ENCODE data around the gene PAPLN. TPM values are rescaled to one million over a fixed set of nuclear protein-coding genes. Genes with fewer than 3 reads are reported as not detected.

The PAPLN gene
- total RNA-seq, 2 donors from 2014 or later: not detected

- H3K9me3 ChIP-seq (ENCODE audit: control insufficient read depth, low read length, poor library complexity, severe bottlenecking): no peaks in the 10 kb centered on the region
- H3K4me3 Mint-ChIP-seq: no peak overlapping the region
- peaks cover 11% of the 10 kb centered on the region for H3K27me3 Mint-ChIP-seq
- H3K36me3 Mint-ChIP-seq (ENCODE audit: low read depth): no peaks in the 10 kb centered on the region
- H3K27ac Mint-ChIP-seq: no peak overlapping the region
- ATAC-seq: no peak
- H3K4me1 Mint-ChIP-seq: no peaks in the 10 kb centered on the region
- DNase-seq: no peak
These were observed 25.3 kb downstream of the PAPLN start for GRCh38 chr14:73262427-73263183.

- ATAC-seq (no peak), DNase-seq (no peak)
- Mint-ChIP-seq H3K27ac (no peak overlapping the region), H3K36me3 (ENCODE audit: low read depth) (no peaks in the 10 kb centered on the region), H3K4me1 (no peaks in the 10 kb centered on the region), H3K27me3 (peaks cover 11% of the 10 kb centered on the region), H3K4me3 (no peak overlapping the region)
- no peaks in the 10 kb centered on the region for H3K9me3 ChIP-seq (ENCODE audit: control insufficient read depth, low read length, poor library complexity, severe bottlenecking)
These were observed 26.3 kb downstream of the PAPLN start for GRCh38 chr14:73263606-73264005.

DNA sequence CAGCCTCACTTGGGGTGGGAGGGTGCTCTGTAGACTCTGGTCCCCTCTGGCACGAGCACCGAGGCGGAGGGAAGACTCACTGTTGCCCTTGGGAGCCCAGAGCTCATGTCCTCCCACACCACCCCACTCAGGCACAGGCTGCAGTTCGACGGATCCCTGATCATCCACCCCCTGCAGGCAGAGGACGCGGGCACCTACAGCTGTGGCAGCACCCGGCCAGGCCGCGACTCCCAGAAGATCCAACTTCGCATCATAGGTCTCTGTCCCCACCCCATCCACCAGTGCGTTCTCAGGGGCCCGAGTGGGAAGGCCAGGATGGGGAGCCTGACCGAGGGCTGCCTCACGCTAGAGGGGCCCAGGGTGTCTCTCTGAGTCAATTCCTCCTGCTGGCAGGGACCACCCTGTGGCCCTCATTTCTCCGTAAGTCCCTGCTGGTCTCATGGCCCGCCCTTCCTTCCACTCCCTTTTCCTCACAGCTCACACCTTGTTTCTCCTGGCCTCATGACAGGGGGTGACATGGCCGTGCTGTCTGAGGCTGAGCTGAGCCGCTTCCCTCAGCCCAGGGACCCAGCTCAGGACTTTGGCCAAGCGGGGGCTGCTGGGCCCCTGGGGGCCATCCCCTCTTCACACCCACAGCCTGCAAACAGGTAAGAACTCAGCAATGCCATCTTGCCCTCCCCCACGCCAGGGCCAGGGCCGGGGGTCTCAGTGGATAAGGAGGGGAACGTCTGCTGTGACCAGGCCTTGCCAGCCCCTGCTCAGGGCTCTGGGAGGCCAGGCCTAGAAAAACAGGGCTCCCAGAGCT lies 27.0 kb downstream of the PAPLN start:
- DNase-seq: no peak
- H3K36me3 Mint-ChIP-seq (ENCODE audit: low read depth): no peaks in the 10 kb centered on the region
- ATAC-seq: no peak
- H3K9me3 ChIP-seq (ENCODE audit: control insufficient read depth, low read length, poor library complexity, severe bottlenecking): no peaks in the 10 kb centered on the region
- H3K4me3 Mint-ChIP-seq: no peak overlapping the region
- no peaks in the 10 kb centered on the region for H3K4me1 Mint-ChIP-seq
- H3K27ac Mint-ChIP-seq: no peak overlapping the region
- peaks cover 11% of the 10 kb centered on the region for H3K27me3 Mint-ChIP-seq

GRCh38 chr14:73264885-73265720 lies 27.8 kb downstream of the PAPLN start:
- Mint-ChIP-seq H3K36me3 (ENCODE audit: low read depth) (no peaks in the 10 kb centered on the region), H3K4me1 (no peaks in the 10 kb centered on the region), H3K4me3 (no peak overlapping the region), H3K27ac (no peak overlapping the region), H3K27me3 (peaks cover 11% of the 10 kb centered on the region)
- no peaks in the 10 kb centered on the region for H3K9me3 ChIP-seq (ENCODE audit: control insufficient read depth, low read length, poor library complexity, severe bottlenecking)
- no peak for ATAC-seq
- DNase-seq: no peak

GRCh38 chr14:73265721-73266046 lies 28.4 kb downstream of the PAPLN start:
- peaks cover 6% of the 10 kb centered on the region for H3K4me1 Mint-ChIP-seq
- no peak for DNase-seq
- peaks cover 2% of the 10 kb centered on the region for H3K36me3 Mint-ChIP-seq (ENCODE audit: low read depth)
- H3K27ac Mint-ChIP-seq: no peak overlapping the region
- no peak for ATAC-seq
- H3K9me3 ChIP-seq (ENCODE audit: control insufficient read depth, low read length, poor library complexity, severe bottlenecking): no peaks in the 10 kb centered on the region
- H3K4me3 Mint-ChIP-seq: no peak overlapping the region
- H3K27me3 Mint-ChIP-seq: peaks cover 16% of the 10 kb centered on the region

- no peaks in the 10 kb centered on the region for H3K9me3 ChIP-seq (ENCODE audit: control insufficient read depth, low read length, poor library complexity, severe bottlenecking)
- no peak overlapping the region for H3K4me3 Mint-ChIP-seq
- DNase-seq: no peak
- peaks cover 7% of the 10 kb centered on the region for H3K4me1 Mint-ChIP-seq
- ATAC-seq: no peak
- peaks cover 2% of the 10 kb centered on the region for H3K36me3 Mint-ChIP-seq (ENCODE audit: low read depth)
- peaks cover 18% of the 10 kb centered on the region for H3K27me3 Mint-ChIP-seq
- no peak overlapping the region for H3K27ac Mint-ChIP-seq
These were observed 29.0 kb downstream of the PAPLN start for GRCh38 chr14:73266317-73266716.

DNA sequence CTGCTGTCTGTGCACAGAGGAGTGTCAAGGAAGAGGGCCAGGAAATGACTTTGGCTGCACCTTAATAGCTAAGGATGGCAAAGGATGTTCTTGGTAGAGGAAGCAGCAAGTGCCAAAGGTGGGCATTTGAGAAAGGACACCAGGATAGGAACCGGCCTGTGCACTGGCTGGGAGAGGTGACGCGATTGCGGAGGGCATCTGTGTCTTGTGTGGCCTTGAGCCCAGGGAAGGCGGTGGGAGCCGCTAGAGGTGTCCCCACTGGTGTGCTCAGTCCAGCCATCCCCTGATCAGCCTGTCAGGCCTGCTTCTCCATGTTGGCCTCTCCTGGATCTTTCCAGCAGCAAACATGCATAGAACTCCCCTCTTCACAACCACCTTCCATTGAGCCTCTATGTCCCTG lies 30.2 kb downstream of the PAPLN start:
- no peaks in the 10 kb centered on the region for H3K9me3 ChIP-seq (ENCODE audit: control insufficient read depth, low read length, poor library complexity, severe bottlenecking)
- Mint-ChIP-seq H3K4me1 (peaks cover 12% of the 10 kb centered on the region), H3K27ac (no peak overlapping the region), H3K36me3 (ENCODE audit: low read depth) (peaks cover 2% of the 10 kb centered on the region), H3K27me3 (peaks cover 18% of the 10 kb centered on the region), H3K4me3 (no peak overlapping the region)
- no peak for DNase-seq
- no peak for ATAC-seq

DNA sequence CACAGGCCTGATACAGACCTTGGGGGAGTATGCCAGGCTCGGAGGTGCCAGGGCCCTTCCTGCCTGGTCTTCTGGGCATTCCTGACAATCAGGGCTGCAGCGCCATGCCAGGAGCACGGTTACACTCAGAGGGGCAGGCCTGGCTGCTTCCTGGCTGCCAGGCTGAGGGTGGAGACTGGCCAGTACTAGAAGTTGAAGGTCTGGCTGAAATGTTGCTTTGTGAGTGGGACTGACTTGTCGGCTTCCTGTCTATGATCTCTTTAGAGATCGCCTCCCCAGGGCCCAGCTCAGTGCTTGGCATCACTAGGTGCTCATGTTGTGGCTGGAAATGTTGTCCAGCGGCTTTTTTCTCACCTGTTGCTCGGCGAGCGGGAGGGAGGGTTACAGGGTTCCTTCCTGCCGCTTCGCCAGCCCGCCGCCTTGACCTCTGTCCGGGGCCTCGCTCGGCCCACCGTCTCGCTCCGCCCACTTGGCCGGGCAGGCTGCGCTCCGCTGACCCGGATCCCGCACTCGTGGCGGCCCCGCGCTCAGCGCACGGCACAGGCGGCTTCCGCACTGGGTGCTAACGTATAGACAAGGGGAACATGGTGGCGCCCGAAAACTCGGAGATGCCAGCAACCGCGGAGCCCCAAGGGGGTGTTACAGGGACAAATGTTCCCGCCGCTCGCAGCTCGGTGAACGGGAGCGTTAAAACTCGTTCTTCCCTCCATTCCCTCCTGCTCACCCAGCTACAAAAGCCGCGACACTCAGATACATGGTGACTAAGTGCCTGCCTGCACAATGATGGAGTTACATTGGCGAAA lies 32.6 kb downstream of the PAPLN start:
- DNase-seq (no peak), ATAC-seq (peak; percentile 66)
- peaks cover 15% of the 10 kb centered on the region for H3K4me1 Mint-ChIP-seq
- H3K4me3 Mint-ChIP-seq: peak overlapping the region; percentile 68
- no peak overlapping the region for H3K27ac Mint-ChIP-seq
- H3K27me3 Mint-ChIP-seq: peaks cover 7% of the 10 kb centered on the region
- no peaks in the 10 kb centered on the region for H3K9me3 ChIP-seq (ENCODE audit: control insufficient read depth, low read length, poor library complexity, severe bottlenecking)
- H3K36me3 Mint-ChIP-seq (ENCODE audit: low read depth): peaks cover 2% of the 10 kb centered on the region

DNA sequence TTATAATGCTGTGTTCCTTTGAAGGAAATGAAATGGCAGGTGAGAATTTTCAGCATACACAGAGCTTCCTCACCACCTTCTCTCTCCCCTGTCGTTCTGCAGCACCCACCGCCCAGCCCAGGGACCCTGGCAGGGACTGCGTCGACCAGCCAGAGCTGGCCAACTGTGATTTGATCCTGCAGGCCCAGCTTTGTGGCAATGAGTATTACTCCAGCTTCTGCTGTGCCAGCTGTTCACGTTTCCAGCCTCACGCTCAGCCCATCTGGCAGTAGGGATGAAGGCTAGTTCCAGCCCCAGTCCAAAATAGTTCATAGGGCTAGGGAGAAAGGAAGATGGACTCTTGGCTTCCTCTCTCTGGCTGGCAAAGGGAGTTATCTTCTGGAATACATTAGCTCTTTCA lies 35.1 kb downstream of the PAPLN start:
- Mint-ChIP-seq H3K27ac (no peak overlapping the region), H3K4me3 (no peak overlapping the region), H3K4me1 (peaks cover 17% of the 10 kb centered on the region), H3K27me3 (peaks cover 7% of the 10 kb centered on the region), H3K36me3 (ENCODE audit: low read depth) (peaks cover 7% of the 10 kb centered on the region)
- no peaks in the 10 kb centered on the region for H3K9me3 ChIP-seq (ENCODE audit: control insufficient read depth, low read length, poor library complexity, severe bottlenecking)
- no peak for ATAC-seq
- DNase-seq: no peak

DNA sequence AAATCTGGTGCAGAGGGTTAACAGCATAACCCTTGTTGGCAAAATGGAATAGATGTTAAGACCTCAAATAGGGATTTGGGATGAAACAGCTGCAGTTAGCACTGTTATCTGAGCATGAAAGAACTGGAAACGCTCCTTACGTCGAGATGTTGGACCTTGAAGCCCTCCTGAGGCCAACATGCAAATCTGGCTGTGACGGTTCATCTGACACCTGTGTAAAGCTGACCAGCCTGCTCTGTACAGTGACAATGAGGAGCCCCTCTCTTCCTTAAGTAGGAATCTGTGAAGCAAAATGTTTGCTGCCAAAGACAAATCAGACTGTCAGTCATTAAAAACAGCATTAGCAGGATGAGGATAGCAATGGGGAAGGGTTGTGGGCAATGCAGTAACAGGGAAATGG lies 36.5 kb downstream of the PAPLN start:
- Mint-ChIP-seq H3K36me3 (ENCODE audit: low read depth) (peaks cover 7% of the 10 kb centered on the region), H3K4me3 (no peak overlapping the region), H3K27me3 (peaks cover 7% of the 10 kb centered on the region), H3K27ac (no peak overlapping the region), H3K4me1 (peaks cover 17% of the 10 kb centered on the region)
- no peak for DNase-seq
- no peaks in the 10 kb centered on the region for H3K9me3 ChIP-seq (ENCODE audit: control insufficient read depth, low read length, poor library complexity, severe bottlenecking)
- ATAC-seq: no peak

GRCh38 chr14:73276836-73277235 lies 39.5 kb downstream of the PAPLN start:
- ATAC-seq: no peak
- no peak overlapping the region for H3K4me3 Mint-ChIP-seq
- H3K4me1 Mint-ChIP-seq: peaks cover 7% of the 10 kb centered on the region
- no peaks in the 10 kb centered on the region for H3K27me3 Mint-ChIP-seq
- no peaks in the 10 kb centered on the region for H3K9me3 ChIP-seq (ENCODE audit: control insufficient read depth, low read length, poor library complexity, severe bottlenecking)
- peaks cover 15% of the 10 kb centered on the region for H3K36me3 Mint-ChIP-seq (ENCODE audit: low read depth)
- H3K27ac Mint-ChIP-seq: no peak overlapping the region
- DNase-seq: no peak

- DNase-seq: no peak
- H3K36me3 Mint-ChIP-seq (ENCODE audit: low read depth): peaks cover 19% of the 10 kb centered on the region
- ATAC-seq: no peak
- H3K4me3 Mint-ChIP-seq: no peak overlapping the region
- H3K4me1 Mint-ChIP-seq: peaks cover 7% of the 10 kb centered on the region
- no peaks in the 10 kb centered on the region for H3K9me3 ChIP-seq (ENCODE audit: control insufficient read depth, low read length, poor library complexity, severe bottlenecking)
- H3K27me3 Mint-ChIP-seq: no peaks in the 10 kb centered on the region
- H3K27ac Mint-ChIP-seq: no peak overlapping the region
These were observed 40.1 kb downstream of the PAPLN start for GRCh38 chr14:73277376-73277775.
